GM12878 (cell line): ENCODE measurements around the gene POLR3E. TPM values are rescaled to one million over a fixed set of nuclear protein-coding genes. Genes with fewer than 3 reads are reported as not detected.

Experiments
- ATF2 ChIP-seq: IDR thresholded peaks from 2 replicates; pipeline ENCODE4 v1.6.1; 2012; ENCODE audit warnings: low read length, inconsistent platforms
- ATF7 ChIP-seq: fragments of 450-650 bp; IDR thresholded peaks from 2 replicates; pipeline ENCODE4 v1.6.1; 2016; ENCODE audit warnings: low read depth, mild to moderate bottlenecking
- BCLAF1 ChIP-seq: fragments of 450-650 bp; IDR thresholded peaks from 2 replicates; pipeline ENCODE4 v1.6.1; 2017; ENCODE audit warnings: antibody characterized with exemption, mild to moderate bottlenecking, moderate library complexity
- CEBPZ ChIP-seq: fragments of 150-350 bp; IDR thresholded peaks from 2 replicates; pipeline ENCODE4 v1.6.1; 2016; ENCODE audit warnings: low read depth, low read length
- CREM ChIP-seq: IDR thresholded peaks from 2 replicates; pipeline ENCODE4 v1.6.1; 2014; ENCODE audit warnings: antibody characterized with exemption, low read depth
- EED ChIP-seq: sonication (generic); IDR thresholded peaks from 2 replicates; pipeline ENCODE4 v1.6.1; 2016; ENCODE audit warnings: antibody characterized with exemption, low read depth
- HDGF ChIP-seq: fragments of 450-650 bp; IDR thresholded peaks from 2 replicates; pipeline ENCODE4 v1.6.1; 2016; ENCODE audit warnings: antibody characterized with exemption
- JUND ChIP-seq: IDR thresholded peaks from 2 replicates; pipeline ENCODE4 v1.6.1; 2012; ENCODE audit warnings: low read depth, mild to moderate bottlenecking, low read length, improper control_type of control experiment, moderate library complexity
- MTA2 ChIP-seq: fragments of 450-650 bp; IDR thresholded peaks from 2 replicates; pipeline ENCODE4 v1.6.1; 2016; ENCODE audit warnings: low read depth, mild to moderate bottlenecking, moderate library complexity
- NKRF ChIP-seq: fragments of 450-650 bp; conservative IDR thresholded peaks from 2 replicates; pipeline ENCODE4 v1.6.1; 2017; ENCODE audit warnings: mild to moderate bottlenecking, moderate library complexity
- POLR2A ChIP-seq: IDR thresholded peaks from 2 replicates; pipeline ENCODE4 v1.6.1; 2011; ENCODE audit warnings: low read depth, mild to moderate bottlenecking, low read length
- POU2F2 ChIP-seq: IDR thresholded peaks from 3 replicates; pipeline ENCODE4 v1.6.1; 2011; ENCODE audit warnings: low read depth, mild to moderate bottlenecking, low read length, borderline replicate concordance
- SRF ChIP-seq, 2 experiments: IDR thresholded peaks; 2 replicates each; pipeline ENCODE4 v1.6.1; 2011; ENCODE audit warnings: low read depth in 2 of 2, low read length in 2 of 2, mild to moderate bottlenecking in 1 of 2, moderate library complexity in 1 of 2
- SUZ12 ChIP-seq: fragments of 200-600 bp; sonication (generic); IDR thresholded peaks from one replicate; pipeline ENCODE4 v1.6.1; 2018; ENCODE audit warnings: antibody characterized with exemption, mild to moderate bottlenecking; ENCODE audit not compliant: unreplicated experiment
- TBL1XR1 ChIP-seq: IDR thresholded peaks from 2 replicates; pipeline ENCODE4 v1.6.1; 2012; ENCODE audit warnings: low read depth, low read length, improper control_type of control experiment
- TCF12 ChIP-seq: IDR thresholded peaks from 2 replicates; pipeline ENCODE4 v1.6.1; 2011; ENCODE audit warnings: low read depth, mild to moderate bottlenecking, low read length
- ZNF24 ChIP-seq: fragments of 450-650 bp; IDR thresholded peaks from 2 replicates; pipeline ENCODE4 v1.6.1; 2017; ENCODE audit warnings: antibody characterized with exemption, mild to moderate bottlenecking
- ZZZ3 ChIP-seq: IDR thresholded peaks from 2 replicates; pipeline ENCODE4 v1.6.1; 2011; ENCODE audit warnings: low read depth; ENCODE audit not compliant: control insufficient read depth, insufficient read length
- polyA plus RNA-seq, 11 experiments: library from polyadenylated mRNA; depleted of rRNA in 4 of 11; unstranded in 6 of 11; stranded (reverse) in 5 of 11; fragments of >200 nt; fragmentation: Nextera tagmentation in 4 of 11; fragmentation: Illumina TruSeq in 1 of 11; extraction: Ambion mirVana in 4 of 11; extraction: Trizol in 1 of 11; gene quantifications; 1 replicate in 1 of 11; 2 replicates in 10 of 11; pipeline versions ENCODE4 v1.2.1 to v1.2.3, GENCODE V29; 2011 to 2016; ENCODE audit warnings: inconsistent platforms in 2 of 11, missing spikeins in 2 of 11, low read depth in 1 of 11
- total RNA-seq, 4 experiments: library from RNA; depleted of rRNA in 3 of 4; stranded (reverse); fragments of >200 nt in 3 of 4; fragmentation: Illumina TruSeq in 1 of 4; extraction: Trizol in 1 of 4; gene quantifications; 2 replicates each; pipeline versions ENCODE4 v1.2.1 to v1.2.3, GENCODE V29; 2013 to 2021
- TF ChIP-seq, protein P1 (sequence below): IDR thresholded peaks from 2 replicates; pipeline ENCODE4 v1.6.1; 2012; ENCODE audit warnings: low read depth, low read length, improper control_type of control experiment

The POLR3E gene
- total and polyA plus RNA-seq, 10 of the 15 experiments (the other 5 are each of a cell fraction or from before 2014, with no cell fraction given): 11.1 to 79.5 (median 39.7) TPM

DNA sequence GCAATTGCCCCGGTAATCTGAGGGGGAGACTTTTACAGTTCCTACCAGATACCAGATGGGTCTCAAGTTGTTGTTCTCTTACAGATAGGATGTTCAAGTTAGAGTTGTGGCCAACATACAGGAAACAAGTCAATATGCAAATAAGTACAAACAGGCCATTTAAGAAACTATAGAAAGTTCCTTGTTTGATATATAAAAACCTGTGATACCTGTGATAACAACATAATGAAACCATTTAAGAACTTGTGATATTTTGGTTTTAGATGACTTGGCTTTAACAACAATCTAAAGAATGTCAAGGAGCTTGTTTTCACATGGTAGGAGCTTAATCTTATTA, 60.4 kb downstream of the POLR3E start (continued):
- TF ChIP-seq CREM (no peak), EED (no peak), POLR2A (no peak), MTA2 (peak; percentile 26), BCLAF1 (no peak), ATF7 (no peak), TCF12 (no peak), ZNF24 (no peak), ATF2 (peak; percentile 1; the same call in 1 of the 2 replicates), NKRF (no peak), SRF (IDR thresholded peaks at IDR 0.05; ENCODE audit: low read depth in 2 of 2, low read length in 2 of 2) (no peak), POU2F2 (peak; percentile 91; the same call in 2 of the 3 replicates), CEBPZ (no peak), SUZ12 (no peak), ZZZ3 (no peak), TBL1XR1 (no peak), JUND (no peak), HDGF (no peak)
- TF ChIP-seq, protein P1, sequence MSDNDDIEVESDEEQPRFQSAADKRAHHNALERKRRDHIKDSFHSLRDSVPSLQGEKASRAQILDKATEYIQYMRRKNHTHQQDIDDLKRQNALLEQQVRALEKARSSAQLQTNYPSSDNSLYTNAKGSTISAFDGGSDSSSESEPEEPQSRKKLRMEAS: no peak
